Muscle of back (tissue), 11 donors: ENCODE data around the gene KCNIP3. TPM values are rescaled to one million over a fixed set of nuclear protein-coding genes. Genes with fewer than 3 reads are reported as not detected.
"Not testable (repeated sequence)": the region's sequence is repeated elsewhere in the genome, so short reads cannot be mapped to it uniquely, and the experiment has no call there.

Experiments used
- DNase-seq, 3 donors: peaks; one replicate each; pipeline versions ENCODE4 v3.0.0 to v3.0.0-alpha.2; 2013
- polyA plus RNA-seq, 10 donors: library from polyadenylated mRNA; unstranded; fragments of 120-200 nt; gene quantifications; one replicate each; pipeline ENCODE4 v1.2.1, GENCODE V29; 2013; ENCODE audit not compliant: insufficient read length in 10 of 10

KCNIP3 gene
- polyA plus RNA-seq, 10 donors, result 4.9 to 10.5 (median 6.3) TPM

GRCh38 chr2:95403204-95403721 is 106.1 kb downstream of the KCNIP3 start:
- not testable (repeated sequence) for DNase-seq

GRCh38 chr2:95403824-95404223 is 106.7 kb downstream of the KCNIP3 start:
- not testable (repeated sequence) for DNase-seq

GRCh38 chr2:95404676-95405075 is 107.5 kb downstream of the KCNIP3 start:
- DNase-seq, result not testable (repeated sequence)

GRCh38 chr2:95411239-95411638 is 114.1 kb downstream of the KCNIP3 start:
- DNase-seq, result not testable (repeated sequence)

- DNase-seq, result peak; percentile 62 to 82 (median 76)
Measured at GRCh38 chr2:95414015-95414594, 117.0 kb downstream of the KCNIP3 start.

GRCh38 chr2:95415138-95415537 is 118.0 kb downstream of the KCNIP3 start:
- not testable (repeated sequence) for DNase-seq

- DNase-seq, result not testable (repeated sequence)
Measured at GRCh38 chr2:95415561-95415960, 118.4 kb downstream of the KCNIP3 start.

GRCh38 chr2:95427196-95427867 is 130.2 kb downstream of the KCNIP3 start:
- DNase-seq, result not testable (repeated sequence)

GRCh38 chr2:95429748-95430467 is 132.8 kb downstream of the KCNIP3 start:
- DNase-seq, result not testable (repeated sequence)

- not testable (repeated sequence) for DNase-seq
Measured at GRCh38 chr2:95433373-95433772, 136.2 kb downstream of the KCNIP3 start.

GRCh38 chr2:95433973-95434372 is 136.8 kb downstream of the KCNIP3 start:
- DNase-seq, result not testable (repeated sequence)

GRCh38 chr2:95434507-95435076 is 137.4 kb downstream of the KCNIP3 start:
- DNase-seq, result peak in 1 of 3 donors; percentile 62

- DNase-seq, result not testable (repeated sequence)
Measured at GRCh38 chr2:95435162-95435871, 138.2 kb downstream of the KCNIP3 start.

Other genes with a start within 250 kb of the KCNIP3 start
- 10 to 100 TPM; 40.1 to 70.3 (median 47.5) TPM for gene MRPS5, start 175.5 kb upstream of the KCNIP3 start, polyA plus RNA-seq
- gene ZNF514, start 137.5 kb upstream of the KCNIP3 start, polyA plus RNA-seq, result 10 to 100 TPM; 11.0 to 23.8 (median 17.3) TPM
- gene ZNF2, start 131.5 kb upstream of the KCNIP3 start, polyA plus RNA-seq, result 1 to 10 TPM; 4.5 to 6.0 (median 5.1) TPM
- 1 to 10 TPM; 1.4 to 4.0 (median 2.6) TPM for gene ZNF892, start 89.8 kb upstream of the KCNIP3 start, polyA plus RNA-seq
- gene PROM2, start 22.9 kb upstream of the KCNIP3 start, polyA plus RNA-seq, result 1 to 10 TPM in 7 of 10 donors, under 1 TPM in 3; 0.35 to 3.5 (median 1.3) TPM
- 10 to 100 TPM; 18.1 to 27.1 (median 19.1) TPM for gene FAHD2A, start 105.4 kb downstream of the KCNIP3 start, polyA plus RNA-seq
- gene TRIM43B, start 187.4 kb downstream of the KCNIP3 start, polyA plus RNA-seq, result not detected